GM19025 (cell line): Measurements from ENCODE around the gene ANP32B.
"Not testable (repeated sequence)": the region's sequence is repeated elsewhere in the genome, so short reads cannot be mapped to it uniquely, and the experiment has no call there.

Experiments
- ATAC-seq: cut with Tn5 transposase; IDR thresholded peaks from one replicate; pipeline ENCODE4 v1.9.1; 2021; ENCODE audit warnings: mild to moderate bottlenecking, low read depth, moderate library complexity; ENCODE audit not compliant: unreplicated experiment

The ANP32B gene

GRCh38 chr9:97990259-97990658 is 7.1 kb downstream of the ANP32B start:
- ATAC-seq = no peak

DNA sequence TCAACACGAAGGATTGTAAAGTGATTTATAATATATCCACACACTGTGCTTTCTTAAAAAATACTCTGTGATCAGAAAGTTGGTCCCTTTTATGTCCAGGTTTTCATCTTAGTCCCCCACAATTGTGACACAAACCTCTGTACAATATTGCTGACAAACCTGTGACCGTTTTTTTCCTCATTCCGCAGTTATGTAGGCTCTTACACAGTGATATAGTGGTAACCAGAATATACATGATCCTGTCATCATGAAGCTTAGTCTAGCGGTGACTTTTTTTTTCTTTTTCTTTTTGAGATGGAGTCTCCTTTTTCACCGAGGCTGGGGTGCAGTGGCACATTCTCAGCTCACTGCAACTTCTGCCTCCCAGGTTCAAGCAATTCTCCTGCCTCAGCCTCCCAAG is 8.7 kb downstream of the ANP32B start:
- ATAC-seq = no peak

DNA sequence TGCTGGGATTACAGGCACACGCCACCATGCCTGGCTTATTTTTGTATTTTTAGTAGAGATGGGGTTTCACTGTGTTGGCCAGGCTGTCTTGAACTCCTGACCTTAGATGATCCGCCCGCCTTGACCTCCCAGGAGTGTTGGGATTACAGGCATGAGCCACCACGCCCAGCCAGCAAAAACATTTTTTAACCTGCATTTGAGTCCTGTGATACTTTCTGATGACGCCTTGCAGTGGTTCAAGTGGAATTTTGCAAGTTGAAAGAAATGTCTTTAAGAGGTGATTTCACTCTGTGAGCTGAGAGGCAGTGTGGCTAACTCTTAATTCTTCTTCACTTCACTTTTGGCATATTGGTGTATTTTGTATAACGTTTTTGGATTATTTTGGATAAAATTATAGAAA is 9.1 kb downstream of the ANP32B start:
- ATAC-seq = no peak

DNA sequence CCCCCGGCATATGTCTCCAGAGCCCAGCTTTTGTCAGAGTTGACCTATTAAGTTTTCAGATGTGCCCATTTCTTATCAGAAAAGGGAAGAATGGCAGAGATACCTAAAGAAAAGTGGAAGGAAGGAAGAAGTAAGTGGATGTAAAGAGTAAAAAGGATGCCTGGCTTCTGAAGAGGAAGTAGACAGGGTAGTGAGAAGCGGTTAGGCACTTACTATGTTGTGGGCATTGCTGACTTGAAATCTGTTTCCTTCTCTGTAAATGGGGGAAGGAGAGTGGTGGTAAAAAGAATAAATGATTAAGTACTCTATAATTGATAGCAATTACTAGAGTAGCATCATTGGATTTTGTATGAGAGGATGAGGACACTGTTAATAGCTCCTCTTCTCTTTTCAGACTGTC is 9.9 kb downstream of the ANP32B start:
- ATAC-seq = no peak

GRCh38 chr9:97994703-97995102 is 11.6 kb downstream of the ANP32B start:
- no peak for ATAC-seq

DNA sequence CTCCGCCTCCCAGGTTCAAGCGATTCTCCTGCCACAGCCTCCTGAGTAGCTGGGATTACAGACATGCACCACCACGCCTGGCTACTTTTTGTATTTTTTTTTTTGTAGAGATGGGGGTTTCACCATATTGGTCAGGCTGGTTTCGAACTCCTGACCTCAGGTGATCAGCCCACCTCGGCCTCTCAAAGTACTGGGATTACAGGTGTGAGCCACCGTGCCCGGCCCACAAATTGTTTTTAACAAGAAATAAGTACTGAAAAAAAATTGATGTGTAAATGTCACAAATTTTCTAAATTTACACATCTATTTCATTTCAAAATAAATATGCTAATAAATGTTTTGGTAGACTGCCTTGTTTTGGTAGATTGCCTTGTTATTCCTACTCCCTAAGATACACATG is 13.5 kb downstream of the ANP32B start:
- not testable (repeated sequence) for ATAC-seq

- ATAC-seq = no peak
Measured at GRCh38 chr9:97997330-97998276, 14.5 kb downstream of the ANP32B start.

DNA sequence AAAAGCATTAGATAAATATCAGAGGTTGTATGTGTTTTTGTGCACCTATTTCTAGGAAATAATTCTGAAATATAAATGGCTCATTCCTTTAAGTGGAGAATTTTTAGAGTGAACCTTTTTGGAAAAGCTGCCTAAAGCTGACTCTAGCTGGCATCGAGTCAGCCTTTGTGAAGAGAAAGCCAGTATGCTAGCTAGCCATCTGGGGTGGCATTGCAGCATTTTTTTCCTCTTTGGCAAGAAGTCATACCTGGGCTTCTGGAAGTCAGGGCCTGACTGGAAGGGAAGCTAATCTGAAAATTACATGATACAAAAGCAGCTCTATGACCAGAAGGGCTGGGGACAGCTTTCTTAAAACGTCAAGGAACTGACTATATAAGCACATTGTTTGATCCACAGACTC is 19.7 kb downstream of the ANP32B start:
- no peak for ATAC-seq

DNA sequence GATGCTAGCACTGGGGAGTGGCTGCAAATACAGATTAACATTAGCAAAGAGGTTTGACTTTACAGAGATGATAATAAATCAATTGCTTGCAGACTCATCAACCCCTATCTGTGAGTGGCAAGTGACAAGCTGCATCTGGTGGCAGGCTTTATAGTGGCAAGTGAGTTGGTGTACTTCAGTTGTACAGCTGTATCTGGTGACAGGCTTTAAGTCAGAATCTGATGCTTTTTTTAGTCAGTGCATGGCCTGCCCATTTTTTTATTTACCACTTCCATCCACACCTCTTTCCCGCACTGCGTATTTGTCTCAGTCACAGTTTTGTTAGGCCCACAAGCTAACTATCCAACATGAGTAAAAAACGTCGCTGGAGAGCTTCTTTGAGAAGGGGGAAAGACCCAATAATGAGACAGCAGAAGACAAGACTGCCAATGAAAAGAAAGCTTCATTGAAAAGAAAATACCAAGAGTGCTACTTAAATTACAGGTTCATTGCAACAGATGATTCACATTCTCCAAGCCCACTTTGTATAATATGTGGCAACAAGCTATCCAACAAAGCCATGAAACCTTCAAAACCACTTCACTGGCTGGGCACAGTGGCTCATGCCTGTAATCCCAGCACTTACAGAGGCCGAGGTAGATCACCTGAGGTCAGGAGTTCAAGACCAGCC is 23.1 kb downstream of the ANP32B start:
- no peak for ATAC-seq

- no peak for ATAC-seq
Measured at GRCh38 chr9:98007251-98007928, 24.2 kb downstream of the ANP32B start.

DNA sequence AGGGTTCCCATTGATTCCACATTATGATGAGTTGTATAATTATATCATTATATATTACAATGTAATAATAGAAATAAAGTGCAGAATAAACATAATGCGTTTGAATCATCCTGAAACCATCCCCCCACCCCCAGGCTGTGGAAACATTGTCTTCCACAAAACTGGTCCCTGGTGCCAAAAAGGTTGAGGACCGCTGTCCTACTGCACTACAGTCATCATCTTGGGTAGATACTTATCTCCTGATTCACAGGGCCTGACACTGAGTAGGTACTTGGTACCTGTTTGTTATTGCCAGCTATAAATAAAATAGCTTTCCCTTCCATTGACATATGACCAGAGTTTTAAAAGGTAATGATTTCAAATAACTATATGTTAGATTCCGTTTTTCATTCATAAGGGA is 25.6 kb downstream of the ANP32B start:
- ATAC-seq = no peak

DNA sequence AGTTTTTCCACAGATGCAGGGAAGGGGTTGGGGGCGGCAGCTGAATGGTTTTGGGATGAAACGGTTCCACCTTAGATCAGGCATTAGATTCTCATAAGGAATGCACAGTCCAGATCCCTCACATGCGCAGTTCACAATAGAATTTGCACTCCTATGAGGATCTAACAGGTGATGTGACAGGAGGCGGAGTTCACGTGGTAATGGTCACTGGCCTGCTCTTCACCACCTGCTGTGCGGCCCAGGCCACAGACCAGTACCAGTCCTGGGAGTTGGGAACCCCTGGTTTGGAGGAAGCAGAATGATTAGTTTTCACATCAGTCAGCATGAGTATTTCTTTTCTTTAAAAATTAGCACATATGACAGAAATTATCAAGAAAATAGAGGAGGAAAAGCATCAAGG is 26.3 kb downstream of the ANP32B start:
- ATAC-seq = no peak

DNA sequence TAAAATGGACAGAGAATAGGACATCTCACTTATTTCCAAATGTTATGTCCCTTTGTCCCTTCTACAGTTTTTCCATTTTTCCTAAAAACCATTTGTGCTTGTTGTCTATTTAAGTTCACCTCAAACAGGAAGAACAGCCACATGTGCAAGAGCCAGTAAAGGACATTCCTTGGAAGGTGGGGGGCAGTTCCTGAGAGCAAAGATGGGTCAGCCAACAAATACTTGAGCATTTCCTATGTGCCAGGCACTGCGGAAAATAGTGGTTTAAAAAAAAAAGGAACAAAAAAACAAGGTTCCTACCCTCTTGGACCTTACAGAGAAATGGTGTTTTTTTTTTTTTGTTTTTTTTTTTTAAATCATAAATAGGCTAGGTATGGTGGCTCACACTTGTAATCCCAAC is 26.8 kb downstream of the ANP32B start:
- ATAC-seq = no peak

GRCh38 chr9:98010445-98010844 is 27.3 kb downstream of the ANP32B start:
- peak; percentile 78 for ATAC-seq

GRCh38 chr9:98011122-98011521 is 28.0 kb downstream of the ANP32B start:
- no peak for ATAC-seq

- no peak for ATAC-seq
Measured at GRCh38 chr9:98016137-98016680, 33.1 kb downstream of the ANP32B start.

DNA sequence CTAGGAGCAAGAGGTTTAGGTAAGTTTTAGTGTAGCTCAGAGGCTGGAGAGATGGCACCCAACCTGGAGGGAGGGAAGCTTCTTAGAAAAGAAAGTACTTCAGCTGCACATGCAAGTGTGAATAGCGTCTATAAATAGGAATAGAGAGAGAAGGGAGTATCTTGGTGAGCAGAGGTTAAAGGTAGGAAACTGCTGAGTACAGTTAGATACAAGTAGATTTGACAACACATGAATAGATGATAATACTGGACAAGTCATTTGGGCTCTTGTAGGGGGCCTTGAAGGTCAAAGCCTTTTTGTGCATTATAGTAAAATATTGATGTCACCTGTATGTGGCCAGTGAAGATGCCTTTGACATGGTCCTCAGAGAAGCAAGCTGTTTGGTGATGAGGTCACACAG is 34.2 kb downstream of the ANP32B start:
- ATAC-seq = no peak

DNA sequence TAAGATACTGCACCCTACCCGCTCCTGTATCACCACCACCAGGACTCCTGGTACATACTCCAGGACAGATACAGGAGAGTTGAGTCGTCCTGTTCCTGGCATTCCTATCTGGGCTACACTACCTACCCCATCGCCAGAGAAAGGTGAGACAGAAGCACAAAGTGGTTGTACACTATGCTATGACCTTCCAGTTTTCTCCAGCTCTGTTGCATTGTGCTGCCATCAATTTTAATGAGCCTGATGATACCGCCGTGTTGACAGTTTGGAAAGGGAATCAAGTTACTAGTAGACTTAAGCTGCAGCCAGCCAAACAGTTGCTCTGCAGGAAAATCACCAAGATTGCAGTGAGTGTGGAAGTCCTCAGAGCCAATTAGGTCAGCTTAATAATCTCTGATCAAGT is 35.2 kb downstream of the ANP32B start:
- no peak for ATAC-seq

DNA sequence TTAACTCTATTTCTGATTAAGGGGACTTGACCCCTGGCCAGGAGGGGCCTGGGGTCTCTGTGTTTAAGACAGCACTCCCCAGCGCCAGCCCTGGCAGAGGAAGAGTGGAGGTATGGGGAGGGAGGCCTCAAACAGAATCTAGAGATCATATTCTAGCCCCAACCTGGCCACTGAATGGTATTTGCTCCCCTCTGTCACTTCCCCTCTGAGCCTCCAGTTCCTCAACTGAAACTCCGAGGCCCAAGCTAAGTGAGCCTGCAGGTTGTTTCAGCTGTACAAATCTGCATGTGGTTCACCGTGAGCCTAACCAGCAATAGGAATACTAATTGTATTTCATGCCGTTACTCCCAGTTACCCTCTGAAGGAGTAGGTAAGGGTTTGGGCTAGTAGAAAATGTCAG is 36.0 kb downstream of the ANP32B start:
- ATAC-seq = no peak

DNA sequence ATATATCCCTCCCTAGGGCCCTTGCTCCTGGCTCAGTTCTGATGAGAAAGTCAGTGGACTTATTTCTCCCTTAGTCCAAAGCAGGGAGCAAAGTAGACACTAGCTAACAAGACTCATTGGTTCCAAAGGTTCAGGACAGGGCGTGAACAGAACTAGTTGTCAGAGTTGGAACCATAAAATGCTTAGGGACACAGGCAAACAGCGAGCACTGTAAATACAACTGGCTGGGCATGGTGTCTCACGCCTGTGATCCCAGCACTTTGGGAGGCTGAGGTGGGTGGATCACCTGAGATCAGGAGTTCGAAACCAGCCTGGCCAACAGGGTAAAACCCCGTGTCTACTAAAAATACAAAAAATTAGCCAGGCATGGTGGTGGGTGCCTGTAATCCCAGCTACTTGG is 36.7 kb downstream of the ANP32B start:
- not testable (repeated sequence) for ATAC-seq
